Endothelial cell (in vitro differentiated cells): Measurements from ENCODE around the gene ELMO3. TPM values are rescaled to one million over a fixed set of nuclear protein-coding genes. Genes with fewer than 3 reads are reported as not detected.

Experiments used
- DNase-seq: peaks from one replicate; pipeline ENCODE4 v3.0.0; 2021; ENCODE audit warnings: low spot score
- H3K27ac Mint-ChIP-seq: one replicate; pipeline ENCODE4 v1.8.0; 2021; ENCODE audit warnings: mixed read lengths, inconsistent platforms; ENCODE audit not compliant: unreplicated experiment
- H3K27me3 Mint-ChIP-seq: one replicate; pipeline ENCODE4 v1.8.0; 2021; ENCODE audit warnings: mild to moderate bottlenecking, moderate library complexity, mixed read lengths, inconsistent platforms; ENCODE audit not compliant: unreplicated experiment
- H3K36me3 Mint-ChIP-seq: one replicate; pipeline ENCODE4 v1.8.0; 2021; ENCODE audit warnings: mild to moderate bottlenecking, low read depth, mixed read lengths, inconsistent platforms; ENCODE audit not compliant: unreplicated experiment
- H3K4me1 Mint-ChIP-seq: one replicate; pipeline ENCODE4 v1.8.0; 2021; ENCODE audit warnings: mild to moderate bottlenecking, mixed read lengths, inconsistent platforms; ENCODE audit not compliant: unreplicated experiment
- H3K4me3 Mint-ChIP-seq: one replicate; pipeline ENCODE4 v1.8.0; 2021; ENCODE audit warnings: mild to moderate bottlenecking, mixed read lengths, inconsistent platforms; ENCODE audit not compliant: unreplicated experiment
- H3K9me3 Mint-ChIP-seq: one replicate; pipeline ENCODE4 v1.8.0; 2021; ENCODE audit warnings: mixed read lengths, inconsistent platforms; ENCODE audit not compliant: unreplicated experiment
- total RNA-seq: library from RNA; stranded (reverse); fragmentation: NEBNext Ultra II Directional; extraction: Animal tissue kit (Norgen Biotek cat#: 25700); gene quantifications from one replicate; pipeline ENCODE4 v1.2.1, GENCODE V29; 2021; ENCODE audit not compliant: unreplicated experiment
- TF ChIP-seq, protein P1 (sequence below): fragments of 200-600 bp; sonication (generic); IDR thresholded peaks from one replicate; pipeline ENCODE4 v1.5.0; 2021; ENCODE audit warnings: antibody characterized with exemption; ENCODE audit not compliant: unreplicated experiment

ELMO3 gene
- total RNA-seq, 1 donor from 2014 or later: 25.3 TPM

GRCh38 chr16:67186550-67186950, 12.4 kb upstream of the ELMO3 start:
- Mint-ChIP-seq H3K27ac (no peak overlapping the region), H3K36me3 (peaks cover 6% of the 10 kb centered on the region), H3K9me3 (no peaks in the 10 kb centered on the region), H3K27me3 (peaks cover 10% of the 10 kb centered on the region), H3K4me3 (peak overlapping the region; percentile 37), H3K4me1 (peaks cover 39% of the 10 kb centered on the region)
- TF ChIP-seq, protein P1, sequence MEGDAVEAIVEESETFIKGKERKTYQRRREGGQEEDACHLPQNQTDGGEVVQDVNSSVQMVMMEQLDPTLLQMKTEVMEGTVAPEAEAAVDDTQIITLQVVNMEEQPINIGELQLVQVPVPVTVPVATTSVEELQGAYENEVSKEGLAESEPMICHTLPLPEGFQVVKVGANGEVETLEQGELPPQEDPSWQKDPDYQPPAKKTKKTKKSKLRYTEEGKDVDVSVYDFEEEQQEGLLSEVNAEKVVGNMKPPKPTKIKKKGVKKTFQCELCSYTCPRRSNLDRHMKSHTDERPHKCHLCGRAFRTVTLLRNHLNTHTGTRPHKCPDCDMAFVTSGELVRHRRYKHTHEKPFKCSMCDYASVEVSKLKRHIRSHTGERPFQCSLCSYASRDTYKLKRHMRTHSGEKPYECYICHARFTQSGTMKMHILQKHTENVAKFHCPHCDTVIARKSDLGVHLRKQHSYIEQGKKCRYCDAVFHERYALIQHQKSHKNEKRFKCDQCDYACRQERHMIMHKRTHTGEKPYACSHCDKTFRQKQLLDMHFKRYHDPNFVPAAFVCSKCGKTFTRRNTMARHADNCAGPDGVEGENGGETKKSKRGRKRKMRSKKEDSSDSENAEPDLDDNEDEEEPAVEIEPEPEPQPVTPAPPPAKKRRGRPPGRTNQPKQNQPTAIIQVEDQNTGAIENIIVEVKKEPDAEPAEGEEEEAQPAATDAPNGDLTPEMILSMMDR: no peak
- no peak for DNase-seq

- H3K4me3 Mint-ChIP-seq: no peak overlapping the region
- no peak for DNase-seq
- no peaks in the 10 kb centered on the region for H3K9me3 Mint-ChIP-seq
- peaks cover 42% of the 10 kb centered on the region for H3K4me1 Mint-ChIP-seq
- H3K27ac Mint-ChIP-seq: no peak overlapping the region
- TF ChIP-seq, protein P1: no peak
- H3K36me3 Mint-ChIP-seq: peaks cover 6% of the 10 kb centered on the region
- peaks cover 12% of the 10 kb centered on the region for H3K27me3 Mint-ChIP-seq
Measured at GRCh38 chr16:67187175-67187890, 11.6 kb upstream of the ELMO3 start.

GRCh38 chr16:67188323-67188722, 10.6 kb upstream of the ELMO3 start:
- Mint-ChIP-seq H3K27me3 (peaks cover 15% of the 10 kb centered on the region), H3K4me3 (peak overlapping the region; percentile 71), H3K36me3 (peaks cover 12% of the 10 kb centered on the region), H3K27ac (no peak overlapping the region), H3K9me3 (no peaks in the 10 kb centered on the region), H3K4me1 (peaks cover 49% of the 10 kb centered on the region)
- TF ChIP-seq, protein P1: no peak
- no peak for DNase-seq

DNA sequence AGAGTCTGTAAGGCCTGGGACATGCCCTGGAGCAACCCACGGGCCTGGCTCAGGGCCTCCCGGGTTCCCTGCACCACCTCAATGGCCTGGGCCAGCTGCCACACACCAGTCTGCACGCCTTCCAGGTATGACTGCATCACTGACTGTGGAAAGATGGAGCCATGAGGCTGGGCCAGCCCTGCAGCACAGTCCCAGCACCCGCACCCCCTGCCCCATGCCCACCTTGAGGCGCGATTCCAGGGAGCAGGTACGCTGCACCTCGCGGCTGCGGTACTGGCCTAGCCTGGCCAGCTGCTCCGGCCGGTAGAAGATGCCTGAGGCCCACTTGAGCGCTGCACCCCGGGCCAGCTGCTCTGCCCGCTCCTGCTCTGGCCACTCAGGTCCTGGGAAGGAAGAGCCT, 10.1 kb upstream of the ELMO3 start:
- no peak for DNase-seq
- H3K4me3 Mint-ChIP-seq: no peak overlapping the region

DNA sequence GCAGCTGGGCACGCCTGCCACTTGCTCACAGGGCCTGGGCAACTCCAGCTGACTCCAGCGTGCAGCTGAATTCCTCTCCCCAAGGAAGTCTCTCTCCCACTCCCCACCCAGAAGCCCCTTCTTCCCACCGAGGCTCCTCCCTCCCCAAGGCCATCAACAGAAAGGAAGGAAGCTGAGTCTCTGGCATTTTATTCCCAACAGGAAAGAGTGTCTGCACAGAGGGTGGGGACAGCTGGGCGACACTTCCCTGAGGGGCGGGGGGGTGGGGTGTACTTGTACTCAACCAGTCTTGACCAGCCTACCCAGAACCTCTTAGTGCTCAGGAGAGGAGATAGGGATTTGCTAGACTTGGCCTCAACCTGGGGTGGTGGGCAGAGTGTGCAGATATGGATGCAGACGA, 8.9 kb upstream of the ELMO3 start, which contains the start of gene EXOC3L1:
Gene EXOC3L1 (minus strand): TSS at position 96 of the 400 bp plus-strand sequence. CDS start 460 bp downstream, outside the sequence.
- peak within 1 kb of the TSS; percentile 87 for H3K4me3 Mint-ChIP-seq
- peaks cover 64% of the 10 kb centered on the region for H3K4me1 Mint-ChIP-seq
- no peak for DNase-seq
- H3K36me3 Mint-ChIP-seq: peaks cover 27% of the 10 kb centered on the region
- peak within 1 kb of the TSS; percentile 91 for H3K27ac Mint-ChIP-seq
- no peaks in the 10 kb centered on the region for H3K9me3 Mint-ChIP-seq
- TF ChIP-seq, protein P1: no peak
- peaks cover 15% of the 10 kb centered on the region for H3K27me3 Mint-ChIP-seq

More for the DNA sequence above, 10.1 kb upstream of the ELMO3 start:
- Mint-ChIP-seq H3K27me3 (peaks cover 15% of the 10 kb centered on the region), H3K9me3 (no peaks in the 10 kb centered on the region), H3K27ac (no peak overlapping the region), H3K36me3 (peaks cover 17% of the 10 kb centered on the region), H3K4me1 (peaks cover 54% of the 10 kb centered on the region)
- TF ChIP-seq, protein P1: no peak
